ENCODE results near the gene RNF186. TPM values are rescaled to one million over a fixed set of nuclear protein-coding genes. Genes with fewer than 3 reads are reported as not detected.
A peak's percentile ranks its signal among the peaks of the same experiment; 100 is the strongest.

The RNF186 gene
- total RNA-seq, 2 donors from 2014 or later, result not detected

DNA sequence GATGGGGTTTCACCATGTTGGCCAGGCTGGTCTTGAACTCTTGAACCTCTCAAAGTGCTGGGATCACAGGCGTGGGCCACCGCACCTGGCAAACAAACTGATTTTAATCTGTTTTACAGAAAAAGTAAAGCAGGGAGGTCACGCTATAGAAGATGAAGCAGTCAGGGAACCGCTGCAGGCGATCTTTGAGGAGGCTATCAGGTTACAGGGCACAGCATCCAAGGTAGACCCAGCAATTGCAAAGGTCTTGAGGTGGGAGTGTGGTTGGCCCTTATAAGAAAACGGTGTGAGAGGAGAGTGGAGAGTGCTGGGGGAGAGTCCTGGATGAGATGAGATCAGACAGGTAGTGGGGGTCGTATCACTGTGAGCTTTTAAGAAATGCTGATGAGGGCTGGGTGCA lies 12.8 kb downstream of the RNF186 start:
- TF ChIP-seq, protein P1, sequence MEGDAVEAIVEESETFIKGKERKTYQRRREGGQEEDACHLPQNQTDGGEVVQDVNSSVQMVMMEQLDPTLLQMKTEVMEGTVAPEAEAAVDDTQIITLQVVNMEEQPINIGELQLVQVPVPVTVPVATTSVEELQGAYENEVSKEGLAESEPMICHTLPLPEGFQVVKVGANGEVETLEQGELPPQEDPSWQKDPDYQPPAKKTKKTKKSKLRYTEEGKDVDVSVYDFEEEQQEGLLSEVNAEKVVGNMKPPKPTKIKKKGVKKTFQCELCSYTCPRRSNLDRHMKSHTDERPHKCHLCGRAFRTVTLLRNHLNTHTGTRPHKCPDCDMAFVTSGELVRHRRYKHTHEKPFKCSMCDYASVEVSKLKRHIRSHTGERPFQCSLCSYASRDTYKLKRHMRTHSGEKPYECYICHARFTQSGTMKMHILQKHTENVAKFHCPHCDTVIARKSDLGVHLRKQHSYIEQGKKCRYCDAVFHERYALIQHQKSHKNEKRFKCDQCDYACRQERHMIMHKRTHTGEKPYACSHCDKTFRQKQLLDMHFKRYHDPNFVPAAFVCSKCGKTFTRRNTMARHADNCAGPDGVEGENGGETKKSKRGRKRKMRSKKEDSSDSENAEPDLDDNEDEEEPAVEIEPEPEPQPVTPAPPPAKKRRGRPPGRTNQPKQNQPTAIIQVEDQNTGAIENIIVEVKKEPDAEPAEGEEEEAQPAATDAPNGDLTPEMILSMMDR (IDR thresholded peaks at IDR 0.05), result no peak
- H3K4me1 ChIP-seq (ENCODE audit: control insufficient read depth in 1 of 2, low read depth in 2 of 2), result peaks cover 0 to 22% of the 10 kb centered on the region in 2 donors

DNA sequence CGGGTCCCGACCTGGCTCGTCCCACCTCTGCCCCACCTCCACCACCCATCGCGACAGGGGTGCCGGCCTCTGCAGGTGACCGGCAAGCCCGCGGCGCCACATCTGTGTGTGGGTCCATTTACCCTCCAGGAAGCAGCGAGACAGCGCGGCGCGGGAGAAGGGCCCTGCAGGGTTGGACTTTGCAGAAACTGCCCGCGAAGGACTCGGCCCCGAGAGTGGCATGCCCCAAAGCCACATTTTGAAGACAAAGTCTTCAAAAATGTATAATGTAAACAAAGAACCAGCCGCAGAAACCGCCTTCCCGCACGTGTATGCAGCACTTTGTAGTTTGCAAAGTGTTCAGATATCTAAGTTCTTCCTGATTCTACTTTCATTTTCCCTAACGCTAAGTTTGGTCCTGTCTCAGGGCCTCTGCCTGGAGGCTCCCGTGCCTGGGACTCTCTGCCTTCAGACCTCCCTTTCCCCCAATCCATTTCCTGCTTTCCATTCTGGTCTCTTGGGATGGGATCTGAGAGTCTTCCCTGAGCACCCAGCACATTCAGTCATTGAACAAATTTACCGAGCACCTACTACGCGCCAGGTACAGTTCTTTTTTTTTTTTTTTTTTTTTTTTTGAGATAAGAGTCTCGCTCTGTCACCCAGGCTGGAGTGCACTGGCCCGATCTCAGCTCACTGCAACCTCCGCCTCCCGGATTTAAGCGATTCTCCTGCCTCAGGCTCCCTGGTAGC lies 14.8 kb downstream of the RNF186 start:
- ATAC-seq (ENCODE audit: insufficient number of reproducible peaks, low FRiP score, low read depth) (no peak), DNase-seq (ENCODE audit: low spot score) (no peak)
- Histone ChIP-seq H3K4me3 (peak overlapping the region; percentile 81), H3K36me3 (no peaks in the 10 kb centered on the region), H3K9me3 (no peaks in the 10 kb centered on the region), H3K4me1 (ENCODE audit: control insufficient read depth in 1 of 2, low read depth in 2 of 2) (peaks cover 0 to 22% of the 10 kb centered on the region in 2 donors), H3K27me3 (replicated peaks; ENCODE audit: insufficient read depth) (no peaks in the 10 kb centered on the region), H3K27ac (peak overlapping the region; percentile 82 to 84)
- TF ChIP-seq, protein P1 (IDR thresholded peaks at IDR 0.05), result no peak

More for the DNA sequence above, 12.8 kb downstream of the RNF186 start:
- ATAC-seq (ENCODE audit: insufficient number of reproducible peaks, low FRiP score, low read depth) (no peak), DNase-seq (ENCODE audit: low spot score) (no peak)
- H3K9me3 ChIP-seq, result no peaks in the 10 kb centered on the region
- no peaks in the 10 kb centered on the region for H3K27me3 ChIP-seq (replicated peaks; ENCODE audit: insufficient read depth)
- H3K36me3 ChIP-seq, result no peaks in the 10 kb centered on the region
- no peak overlapping the region for H3K27ac ChIP-seq
- H3K4me3 ChIP-seq, result no peak overlapping the region

DNA sequence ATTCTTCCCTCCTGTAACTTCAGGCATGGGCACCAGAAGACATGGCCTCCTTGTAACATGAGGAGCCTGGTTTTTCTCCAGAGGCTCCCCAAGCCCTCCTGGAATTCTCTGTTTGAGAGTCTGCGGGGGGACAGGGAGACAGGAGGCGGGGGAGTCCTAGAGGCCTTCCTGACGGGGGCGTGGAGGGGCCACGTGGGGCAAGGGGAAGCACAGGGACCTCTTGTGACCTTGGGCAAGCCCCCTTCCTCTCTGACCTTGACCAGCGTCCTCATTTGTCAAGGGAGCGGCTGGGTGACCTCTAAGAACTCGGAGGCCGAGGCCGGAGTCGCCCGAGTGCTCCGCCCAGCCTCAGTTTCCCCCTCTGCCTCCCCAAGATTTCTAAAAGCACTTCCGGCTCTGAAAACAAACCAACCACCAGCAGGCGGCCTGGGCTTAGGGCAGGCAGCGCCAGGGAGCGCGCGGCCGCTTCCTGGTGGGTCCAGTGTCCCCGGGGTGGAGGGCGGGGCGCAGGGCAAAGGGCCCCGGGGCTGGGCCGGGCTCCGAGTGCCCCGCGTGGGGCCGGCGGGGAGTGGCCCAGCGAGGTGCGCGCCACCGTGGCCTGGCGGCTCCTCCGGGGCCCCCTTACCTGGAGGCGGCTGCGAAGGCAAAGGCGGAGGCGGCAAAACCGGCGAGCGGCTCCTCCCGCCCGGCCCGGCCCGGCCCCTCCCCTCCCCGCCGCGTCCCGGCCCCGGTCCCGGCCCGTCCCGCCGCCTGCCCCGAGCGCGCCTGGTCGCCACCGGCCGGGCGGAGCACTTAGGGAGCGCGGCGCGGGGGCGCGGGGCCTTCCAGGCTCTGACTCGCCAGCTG lies 15.6 kb downstream of the RNF186 start, which contains the start of gene TMCO4:
Gene TMCO4, minus strand, starts transcription at position 687 of the 846 bp plus-strand sequence. CDS start 19,158 bp downstream, outside the sequence.
- Histone ChIP-seq H3K4me3 (peak within 1 kb of the TSS; percentile 81), H3K27me3 (replicated peaks; ENCODE audit: insufficient read depth) (no peaks in the 10 kb centered on the region), H3K36me3 (no peaks in the 10 kb centered on the region), H3K4me1 (ENCODE audit: control insufficient read depth in 1 of 2, low read depth in 2 of 2) (peaks cover 0 to 22% of the 10 kb centered on the region in 2 donors), H3K9me3 (no peaks in the 10 kb centered on the region), H3K27ac (peak within 1 kb of the TSS; percentile 82 to 84)
- ATAC-seq (ENCODE audit: insufficient number of reproducible peaks, low FRiP score, low read depth) (peak; percentile 27), DNase-seq (ENCODE audit: low spot score) (no peak)
- TF ChIP-seq, protein P1 (IDR thresholded peaks at IDR 0.05), result peak; percentile 44

DNA sequence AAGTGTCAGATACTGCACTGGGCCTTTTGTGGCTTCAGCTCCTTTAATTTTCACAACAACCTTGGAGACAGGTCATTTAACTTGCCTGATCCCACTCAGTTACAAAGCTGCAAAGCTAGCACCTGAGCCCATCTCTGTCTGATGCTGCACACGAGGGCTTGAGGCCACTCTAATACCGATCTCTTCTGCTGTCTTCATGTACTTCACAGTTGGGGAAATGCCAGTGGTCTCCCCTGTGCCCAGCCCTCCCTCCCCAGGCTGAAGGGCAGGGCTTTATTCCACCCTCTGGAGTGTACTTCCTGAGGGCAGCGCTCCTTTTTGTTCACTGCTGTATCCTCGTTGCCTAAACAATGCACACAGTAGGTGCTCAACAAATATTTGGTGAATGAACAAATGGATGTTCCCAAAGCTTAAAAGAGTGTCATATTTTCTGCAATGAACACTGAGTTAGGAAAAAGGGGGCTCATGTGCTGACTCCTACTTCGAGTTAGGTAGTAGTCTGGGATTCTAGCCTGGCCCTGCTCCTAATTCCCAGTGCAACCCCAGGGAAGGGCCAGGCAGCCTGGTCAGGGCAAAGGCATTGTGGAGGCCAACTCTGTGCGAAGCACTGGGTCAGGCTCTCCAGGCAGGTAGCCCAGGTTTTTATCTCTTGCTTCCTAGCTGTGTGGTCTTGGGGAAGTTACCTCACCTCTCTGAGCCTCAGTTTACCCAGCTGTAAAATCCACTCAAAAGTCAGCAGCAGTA lies 16.4 kb downstream of the RNF186 start:
- Histone ChIP-seq H3K4me1 (ENCODE audit: control insufficient read depth in 1 of 2, low read depth in 2 of 2) (peaks cover 0 to 22% of the 10 kb centered on the region in 2 donors), H3K9me3 (no peaks in the 10 kb centered on the region), H3K4me3 (peak overlapping the region; percentile 81), H3K27ac (peak overlapping the region; percentile 82 to 84), H3K27me3 (replicated peaks; ENCODE audit: insufficient read depth) (no peaks in the 10 kb centered on the region), H3K36me3 (no peaks in the 10 kb centered on the region)
- no peak for ATAC-seq (ENCODE audit: insufficient number of reproducible peaks, low FRiP score, low read depth)
- no peak for DNase-seq (ENCODE audit: low spot score)
- TF ChIP-seq, protein P1 (IDR thresholded peaks at IDR 0.05), result no peak

All from thoracic aorta (tissue), 2 donors.